Esophagus (tissue), 2 donors: ENCODE data around the gene NES. TPM values are rescaled to one million over a fixed set of nuclear protein-coding genes. Genes with fewer than 3 reads are reported as not detected.

ENCODE experiments used
- H3K27ac ChIP-seq, 2 donors: one replicate each; pipeline ENCODE4 v1.5.1; 2013; ENCODE audit warnings: low read depth in 2 of 2, mild to moderate bottlenecking in 2 of 2, inconsistent platforms in 1 of 2, low read length in 1 of 2, moderate library complexity in 1 of 2
- H3K27me3 ChIP-seq, 2 donors: one replicate each; pipeline ENCODE4 v1.6.1; 2013; ENCODE audit warnings: low read length in 2 of 2, control low read depth in 1 of 2, mild to moderate bottlenecking in 1 of 2; ENCODE audit not compliant: insufficient read depth in 2 of 2, control insufficient read depth in 1 of 2
- H3K36me3 ChIP-seq, 2 donors: one replicate each; pipeline ENCODE4 v1.6.1; 2013; ENCODE audit warnings: low read length in 1 of 2; ENCODE audit not compliant: control insufficient read depth in 2 of 2, insufficient read depth in 2 of 2
- H3K4me1 ChIP-seq, 2 donors: one replicate each; pipeline ENCODE4 v1.6.1; 2013; ENCODE audit warnings: low read length in 1 of 2; ENCODE audit not compliant: control insufficient read depth in 2 of 2, insufficient read depth in 2 of 2
- H3K4me3 ChIP-seq, 2 donors: one replicate each; pipeline ENCODE4 v1.5.1; 2013; ENCODE audit warnings: low read length in 2 of 2, mild to moderate bottlenecking in 2 of 2, low read depth in 1 of 2, moderate library complexity in 1 of 2
- H3K9me3 ChIP-seq, 2 donors: one replicate each; pipeline ENCODE4 v1.6.1; 2013; ENCODE audit warnings: mild to moderate bottlenecking in 2 of 2, low read depth in 1 of 2, low read length in 1 of 2, moderate library complexity in 1 of 2; ENCODE audit not compliant: control insufficient read depth in 2 of 2, insufficient read depth in 1 of 2
- WGBS, 2 donors: extraction: QIAGEN DNeasy Blood & Tissue Kit; methylation state at CpG; one replicate each; pipeline ENCODE4 v1.1.7; 2013; 5-methylcytosine and 5-hydroxymethylcytosine counted together
- polyA plus RNA-seq, 2 donors: library from polyadenylated mRNA; stranded (reverse); fragments of 200-250 nt; gene quantifications; one replicate each; pipeline ENCODE4 v1.2.3, GENCODE V29; 2013
- donor health status: healthy with polysubstance abuse.
- donor health status: Bipolar disorder and iron deficiency.

The NES gene
- polyA plus RNA-seq, 2 donors = 2.4 to 3.0 TPM

GRCh38 chr1:156670791-156671190, 6.4 kb downstream of the NES start:
- Histone ChIP-seq H3K27me3 (peaks cover 0 to under 1% of the 10 kb centered on the region in 2 donors), H3K36me3 (no peaks in the 10 kb centered on the region), H3K4me1 (peaks cover 2 to 4% of the 10 kb centered on the region in 2 donors), H3K9me3 (no peaks in the 10 kb centered on the region), H3K27ac (no peak overlapping the region), H3K4me3 (no peak overlapping the region)
- 64% methylated on average over 3 to 4 of the region's 4 CpGs for WGBS, 2 donors

- Histone ChIP-seq H3K9me3 (no peaks in the 10 kb centered on the region), H3K27me3 (no peaks in the 10 kb centered on the region), H3K4me3 (no peak overlapping the region), H3K4me1 (peaks cover 2 to 4% of the 10 kb centered on the region in 2 donors), H3K36me3 (no peaks in the 10 kb centered on the region), H3K27ac (no peak overlapping the region)
- WGBS, 2 donors = 76 to 80% methylated on average over 5 to 6 of the region's 6 CpGs
These were observed 6.8 kb downstream of the NES start for GRCh38 chr1:156670359-156670758.

GRCh38 chr1:156669794-156670193, 7.4 kb downstream of the NES start:
- H3K27ac ChIP-seq = no peak overlapping the region
- WGBS, 2 donors = 58 to 62% methylated on average over 5 of the region's 5 CpGs
- H3K36me3 ChIP-seq = no peaks in the 10 kb centered on the region
- H3K9me3 ChIP-seq = no peaks in the 10 kb centered on the region
- H3K4me3 ChIP-seq = no peak overlapping the region
- H3K4me1 ChIP-seq = peaks cover 2 to 4% of the 10 kb centered on the region in 2 donors
- H3K27me3 ChIP-seq = no peaks in the 10 kb centered on the region

GRCh38 chr1:156668801-156669637, 8.2 kb downstream of the NES start:
- Histone ChIP-seq H3K4me1 (peaks cover 2 to 4% of the 10 kb centered on the region in 2 donors), H3K27me3 (no peaks in the 10 kb centered on the region), H3K36me3 (no peaks in the 10 kb centered on the region), H3K4me3 (no peak overlapping the region), H3K9me3 (no peaks in the 10 kb centered on the region), H3K27ac (peak overlapping the region; percentile 34 to 53)
- 85 to 90% methylated on average over 17 of the region's 17 CpGs for WGBS, 2 donors

- no peaks in the 10 kb centered on the region for H3K36me3 ChIP-seq
- no peaks in the 10 kb centered on the region for H3K9me3 ChIP-seq
- H3K27ac ChIP-seq = peak overlapping the region; percentile 53 to 71
- WGBS, 2 donors = 76 to 81% methylated on average over 9 of the region's 9 CpGs
- H3K4me3 ChIP-seq = no peak overlapping the region
- H3K4me1 ChIP-seq = peaks cover 2 to 4% of the 10 kb centered on the region in 2 donors
- H3K27me3 ChIP-seq = no peaks in the 10 kb centered on the region
These were observed 9.1 kb downstream of the NES start for GRCh38 chr1:156667968-156668709.

- Histone ChIP-seq H3K27me3 (no peaks in the 10 kb centered on the region), H3K27ac (peak overlapping the region; percentile 53 to 71), H3K4me1 (peaks cover 2 to 4% of the 10 kb centered on the region in 2 donors), H3K4me3 (no peak overlapping the region), H3K36me3 (no peaks in the 10 kb centered on the region), H3K9me3 (no peaks in the 10 kb centered on the region)
- 46 to 49% methylated on average over 5 of the region's 5 CpGs for WGBS, 2 donors
These were observed 9.6 kb downstream of the NES start for GRCh38 chr1:156667610-156667967.

GRCh38 chr1:156666862-156667609, 10.2 kb downstream of the NES start:
- peak overlapping the region; percentile 44 to 53 for H3K27ac ChIP-seq
- no peaks in the 10 kb centered on the region for H3K27me3 ChIP-seq
- no peak overlapping the region for H3K4me3 ChIP-seq
- peaks cover 4 to 6% of the 10 kb centered on the region in 2 donors for H3K4me1 ChIP-seq
- 81 to 82% methylated on average over 9 of the region's 9 CpGs for WGBS, 2 donors
- no peaks in the 10 kb centered on the region for H3K36me3 ChIP-seq
- H3K9me3 ChIP-seq = no peaks in the 10 kb centered on the region

GRCh38 chr1:156665539-156665938, 11.7 kb downstream of the NES start:
- no peaks in the 10 kb centered on the region for H3K36me3 ChIP-seq
- WGBS, 2 donors = 48 to 61% methylated on average over 3 of the region's 3 CpGs
- peaks cover 8 to 13% of the 10 kb centered on the region in 2 donors for H3K4me1 ChIP-seq
- no peaks in the 10 kb centered on the region for H3K27me3 ChIP-seq
- peak overlapping the region; percentile 32 to 45 for H3K27ac ChIP-seq
- H3K4me3 ChIP-seq = no peak overlapping the region
- H3K9me3 ChIP-seq = no peaks in the 10 kb centered on the region

GRCh38 chr1:156664767-156665411, 12.3 kb downstream of the NES start:
- H3K9me3 ChIP-seq = no peaks in the 10 kb centered on the region

More at GRCh38 chr1:156664767-156665411, 12.3 kb downstream of the NES start:
- Histone ChIP-seq H3K4me1 (peaks cover 8 to 17% of the 10 kb centered on the region in 2 donors), H3K27me3 (no peaks in the 10 kb centered on the region), H3K4me3 (no peak overlapping the region), H3K36me3 (no peaks in the 10 kb centered on the region), H3K27ac (peak overlapping the region; percentile 35 to 57)
- 31 to 34% methylated on average over 16 of the region's 16 CpGs for WGBS, 2 donors
